GM23338 (cell line): Measurements from ENCODE around the gene AGPAT3. TPM values are rescaled to one million over a fixed set of nuclear protein-coding genes. Genes with fewer than 3 reads are reported as not detected.

Experiments used
- ATAC-seq: fragments of 200-7000 bp; cut with Tn5 transposase; 3 replicates; pipeline ENCODE4 v1.9.1; 2020
- DNase-seq: peaks from one replicate; pipeline ENCODE4 v3.0.0-alpha.2; 2015; ENCODE audit warnings: low spot score
- H2AFZ ChIP-seq: fragments of 200-600 bp; sonication (generic); 2 replicates; pipeline ENCODE4 v1.8.0; 2016; ENCODE audit warnings: antibody characterized with exemption, mild to moderate bottlenecking, moderate library complexity
- H3F3A ChIP-seq: fragments of 200-600 bp; sonication (generic); replicated peaks from 2 replicates; pipeline ENCODE4 v1.8.0; 2017; ENCODE audit warnings: antibody characterized with exemption, mixed run types, low read depth
- H3K27ac ChIP-seq: fragments of 200-600 bp; sonication (generic); 2 replicates; pipeline ENCODE4 v1.6.1; 2016; ENCODE audit warnings: low read depth
- H3K27me3 ChIP-seq: fragments of 200-600 bp; sonication (generic); 2 replicates; pipeline ENCODE4 v1.8.0; 2016; ENCODE audit warnings: mild to moderate bottlenecking, mixed run types, moderate library complexity; ENCODE audit not compliant: insufficient read depth
- H3K36me3 ChIP-seq: fragments of 200-600 bp; sonication (generic); 2 replicates; pipeline ENCODE4 v1.8.0; 2016; ENCODE audit warnings: mild to moderate bottlenecking; ENCODE audit not compliant: insufficient read depth
- H3K4me1 ChIP-seq: fragments of 200-600 bp; sonication (generic); 2 replicates; pipeline ENCODE4 v1.8.0; 2016; ENCODE audit warnings: mild to moderate bottlenecking, moderate library complexity; ENCODE audit not compliant: insufficient read depth
- H3K4me2 ChIP-seq: fragments of 200-600 bp; sonication (generic); 2 replicates; pipeline ENCODE4 v1.7.1; 2017; ENCODE audit warnings: mixed run types
- H3K4me3 ChIP-seq: fragments of 200-600 bp; sonication (generic); 2 replicates; pipeline ENCODE4 v1.6.1; 2016; ENCODE audit warnings: mixed run types
- H3K79me2 ChIP-seq: fragments of 200-600 bp; sonication (generic); replicated peaks from 2 replicates; pipeline ENCODE4 v1.8.0; 2017; ENCODE audit warnings: mild to moderate bottlenecking; ENCODE audit not compliant: insufficient read depth
- H3K9me2 ChIP-seq: fragments of 200-600 bp; sonication (generic); 2 replicates; pipeline ENCODE4 v1.8.0; 2017; ENCODE audit not compliant: insufficient read depth
- H4K20me1 ChIP-seq: fragments of 200-600 bp; sonication (generic); replicated peaks from 2 replicates; pipeline ENCODE4 v1.8.0; 2017; ENCODE audit warnings: mild to moderate bottlenecking; ENCODE audit not compliant: insufficient read depth
- H3K27ac Mint-ChIP-seq: 2 replicates; pipeline ENCODE4 v1.8.0; 2020; ENCODE audit warnings: inconsistent platforms, mild to moderate bottlenecking, moderate library complexity, mixed read lengths
- H3K27me3 Mint-ChIP-seq: 3 replicates; pipeline ENCODE4 v1.8.0; 2022; ENCODE audit warnings: low read depth, mild to moderate bottlenecking, moderate library complexity, mixed read lengths, inconsistent platforms; ENCODE audit not compliant: insufficient read depth, poor library complexity
- H3K36me3 Mint-ChIP-seq: 3 replicates; pipeline ENCODE4 v1.8.0; 2021; ENCODE audit warnings: low read depth, mild to moderate bottlenecking, inconsistent platforms, moderate library complexity, mixed read lengths
- H3K4me1 Mint-ChIP-seq: 3 replicates; pipeline ENCODE4 v1.8.0; 2020; ENCODE audit warnings: mild to moderate bottlenecking, inconsistent platforms, mixed read lengths
- H3K4me3 Mint-ChIP-seq: 3 replicates; pipeline ENCODE4 v1.8.0; 2021; ENCODE audit warnings: moderate library complexity, mild to moderate bottlenecking, inconsistent platforms, mixed read lengths
- H3K9me3 Mint-ChIP-seq: 3 replicates; pipeline ENCODE4 v1.8.0; 2020; ENCODE audit warnings: moderate library complexity, mild to moderate bottlenecking, inconsistent platforms, mixed read lengths
- CREB1 ChIP-seq: fragments of 250-450 bp; sonication (Bioruptor Pico); IDR thresholded peaks from 2 replicates; pipeline ENCODE4 v1.5.0; 2020; ENCODE audit warnings: low read depth, mild to moderate bottlenecking, moderate library complexity
- CTCF ChIP-seq, 2 experiments: fragments of 200-600 bp in 1 of 2; sonication (generic) in 1 of 2; conservative IDR thresholded peaks; 2 replicates each; pipeline versions ENCODE4 v1.5.1 to v1.6.1; 2016 to 2017; ENCODE audit warnings: antibody characterized with exemption in 2 of 2, low read depth in 2 of 2, mild to moderate bottlenecking in 2 of 2, moderate library complexity in 1 of 2
- ETS1 ChIP-seq: IDR thresholded peaks from 2 replicates; pipeline ENCODE4 v1.6.1; 2016; ENCODE audit warnings: antibody characterized with exemption
- EZH2 ChIP-seq: fragments of 200-600 bp; sonication (generic); IDR thresholded peaks from one replicate; pipeline ENCODE4 v1.8.0; 2017; ENCODE audit warnings: antibody characterized with exemption, mild to moderate bottlenecking, low read depth; ENCODE audit not compliant: unreplicated experiment
- EZH2phosphoT487 ChIP-seq: fragments of 200-600 bp; sonication (generic); IDR thresholded peaks from one replicate; pipeline ENCODE4 v1.8.1; 2018; ENCODE audit warnings: antibody characterized with exemption; ENCODE audit not compliant: unreplicated experiment
- JUNB ChIP-seq: IDR thresholded peaks from one replicate; pipeline ENCODE4 v1.6.1; 2016; ENCODE audit warnings: antibody characterized with exemption; ENCODE audit not compliant: unreplicated experiment
- NANOG ChIP-seq: IDR thresholded peaks from 2 replicates; pipeline ENCODE4 v1.6.1; 2016; ENCODE audit warnings: antibody characterized with exemption, borderline replicate concordance
- POLR2AphosphoS5 ChIP-seq: IDR thresholded peaks from 2 replicates; pipeline ENCODE4 v1.6.1; 2016; ENCODE audit warnings: antibody characterized with exemption, low read depth
- ZNF114 ChIP-seq: fragments of 250-450 bp; sonication (Bioruptor Pico); IDR thresholded peaks from 2 replicates; pipeline ENCODE4 v1.5.0; 2020; ENCODE audit warnings: mild to moderate bottlenecking, moderate library complexity
- ZNF331 ChIP-seq: fragments of 250-450 bp; sonication (Bioruptor Pico); IDR thresholded peaks from 2 replicates; pipeline ENCODE4 v1.5.0; 2020; ENCODE audit warnings: low read depth, mild to moderate bottlenecking, moderate library complexity
- ZNF462 ChIP-seq: fragments of 250-450 bp; sonication (Bioruptor Pico); IDR thresholded peaks from 2 replicates; pipeline ENCODE4 v1.5.0; 2020; ENCODE audit warnings: mild to moderate bottlenecking, moderate library complexity
- polyA plus RNA-seq: library from polyadenylated mRNA; unstranded; fragments of >200 nt; fragmentation: Nextera tagmentation; extraction: Ambion mirVana; gene quantifications from 2 replicates; pipeline ENCODE4 v1.2.1, GENCODE V29; 2016
- total RNA-seq: library from RNA; depleted of rRNA; stranded (reverse); fragments of >200 nt; shearing (Covaris generic); gene quantifications from 2 replicates; pipeline ENCODE4 v1.2.3, GENCODE V29; 2014

Gene AGPAT3
- total and polyA plus RNA-seq, 2 experiments from 2014 or later: 2.1 to 6.1 TPM

- no peaks in the 10 kb centered on the region for H3F3A ChIP-seq
- no peak overlapping the region for H3K4me3 ChIP-seq
- no peaks in the 10 kb centered on the region; the same call in 2 of the 3 replicates for H3K36me3 Mint-ChIP-seq
- TF ChIP-seq JUNB: no peak
- no peak for TF ChIP-seq CREB1
- no peak for TF ChIP-seq ZNF114
- no peak for TF ChIP-seq NANOG
- no peak for TF ChIP-seq ZNF331 (CRISPR knock-in tag)
- TF ChIP-seq EZH2phosphoT487: no peak
- no peak for TF ChIP-seq CTCF (conservative IDR thresholded peaks at IDR 0.05; ENCODE audit: low read depth in 2 of 2)
- no peak for TF ChIP-seq EZH2
- no peak for TF ChIP-seq ZNF462 (CRISPR knock-in tag)
- no peak for TF ChIP-seq ETS1
- no peak for TF ChIP-seq POLR2AphosphoS5
- no peaks in the 10 kb centered on the region for H3K4me1 Mint-ChIP-seq
- H3K4me1 ChIP-seq: no peaks in the 10 kb centered on the region
- no peak for DNase-seq
- no peak overlapping the region for H3K27ac ChIP-seq
- H2AFZ ChIP-seq: no peak overlapping the region
- peaks cover 3% of the 10 kb centered on the region; the same call in 2 of the 3 replicates for H3K9me3 Mint-ChIP-seq
- H3K27ac Mint-ChIP-seq: no peak overlapping the region
- no peak overlapping the region for H3K4me3 Mint-ChIP-seq
- no peaks in the 10 kb centered on the region for H3K9me2 ChIP-seq
- H3K4me2 ChIP-seq: no peak overlapping the region
- H3K79me2 ChIP-seq: no peaks in the 10 kb centered on the region
- no peaks in the 10 kb centered on the region for H4K20me1 ChIP-seq
- H3K27me3 ChIP-seq: no peaks in the 10 kb centered on the region
- ATAC-seq: no peak
- H3K27me3 Mint-ChIP-seq: peaks cover 10% of the 10 kb centered on the region
- no peaks in the 10 kb centered on the region for H3K36me3 ChIP-seq
Observed at GRCh38 chr21:43836616-43837015, 28.4 kb upstream of the AGPAT3 start.
